Measurements from ENCODE around the gene NIN.

Gene NIN

GRCh38 chr14:50830044-50830931 is 674 bp downstream of the NIN start:
- peak overlapping the region; percentile 80 for H3K27ac ChIP-seq

GRCh38 chr14:50829489-50830043 is 1.4 kb downstream of the NIN start:
- no peak overlapping the region; the same call in 1 of the 2 replicates for H3K27ac ChIP-seq
- TF ChIP-seq ZFX (IDR thresholded peaks at IDR 0.05) (no peak), CTCF (conservative IDR thresholded peaks at IDR 0.05) (no peak)

More at GRCh38 chr14:50830044-50830931, 674 bp downstream of the NIN start:
- TF ChIP-seq ZFX (IDR thresholded peaks at IDR 0.05) = no peak
- no peak for TF ChIP-seq CTCF (conservative IDR thresholded peaks at IDR 0.05)

- TF ChIP-seq ZFX (IDR thresholded peaks at IDR 0.05) (no peak), CTCF (conservative IDR thresholded peaks at IDR 0.05) (no peak)
Measured at GRCh38 chr14:50828721-50829488, 2.1 kb downstream of the NIN start.

GRCh38 chr14:50826681-50827080 is 4.3 kb downstream of the NIN start:
- no peak for TF ChIP-seq ZFX (IDR thresholded peaks at IDR 0.05)
- no peak for TF ChIP-seq CTCF (conservative IDR thresholded peaks at IDR 0.05)

More at GRCh38 chr14:50828721-50829488, 2.1 kb downstream of the NIN start:
- H3K27ac ChIP-seq = no peak overlapping the region

GRCh38 chr14:50825307-50825706 is 5.7 kb downstream of the NIN start:
- no peak overlapping the region for H3K27ac ChIP-seq
- TF ChIP-seq CTCF (conservative IDR thresholded peaks at IDR 0.05) = no peak
- no peak for TF ChIP-seq ZFX (IDR thresholded peaks at IDR 0.05)

More at GRCh38 chr14:50826681-50827080, 4.3 kb downstream of the NIN start:
- H3K27ac ChIP-seq = no peak overlapping the region

GRCh38 chr14:50823762-50824636 is 7.0 kb downstream of the NIN start:
- TF ChIP-seq ZFX (IDR thresholded peaks at IDR 0.05) = no peak
- no peak for TF ChIP-seq CTCF (conservative IDR thresholded peaks at IDR 0.05)
- no peak overlapping the region for H3K27ac ChIP-seq
